Stimulated activated naive CD8-positive, alpha-beta T cell treated with anti-CD3 and anti-CD28 coated beads, Interleukin-15, amount 100 ng/mL, for 72 hours (primary cell): ENCODE measurements around the gene HBD.

ENCODE experiments used
- ATAC-seq: fragments of 150-1000 bp; cut with Tn5 transposase; 2 replicates; pipeline ENCODE4 v1.10.0; 2021; ENCODE audit warnings: mild to moderate bottlenecking, moderate library complexity
- DNase-seq, 2 donors: peaks; one replicate each; pipeline ENCODE4 v3.0.0; 2021 to 2022
- H3K27ac Mint-ChIP-seq, 2 donors: one replicate each; pipeline ENCODE4 v1.8.0; 2022; ENCODE audit warnings: mild to moderate bottlenecking in 2 of 2, mixed read lengths in 2 of 2, moderate library complexity in 2 of 2
- H3K27me3 Mint-ChIP-seq: one replicate; pipeline ENCODE4 v1.8.0; 2022; ENCODE audit warnings: mixed read lengths
- H3K4me1 Mint-ChIP-seq: one replicate; pipeline ENCODE4 v1.8.0; 2022; ENCODE audit warnings: mild to moderate bottlenecking, mixed read lengths
- H3K4me3 Mint-ChIP-seq, 2 donors: one replicate each; pipeline ENCODE4 v1.8.0; 2022; ENCODE audit warnings: mild to moderate bottlenecking in 2 of 2, mixed read lengths in 2 of 2, moderate library complexity in 1 of 2
- H3K9me3 Mint-ChIP-seq, 2 donors: one replicate each; pipeline ENCODE4 v1.8.0; 2022; ENCODE audit warnings: mixed read lengths in 2 of 2

The HBD gene

DNA sequence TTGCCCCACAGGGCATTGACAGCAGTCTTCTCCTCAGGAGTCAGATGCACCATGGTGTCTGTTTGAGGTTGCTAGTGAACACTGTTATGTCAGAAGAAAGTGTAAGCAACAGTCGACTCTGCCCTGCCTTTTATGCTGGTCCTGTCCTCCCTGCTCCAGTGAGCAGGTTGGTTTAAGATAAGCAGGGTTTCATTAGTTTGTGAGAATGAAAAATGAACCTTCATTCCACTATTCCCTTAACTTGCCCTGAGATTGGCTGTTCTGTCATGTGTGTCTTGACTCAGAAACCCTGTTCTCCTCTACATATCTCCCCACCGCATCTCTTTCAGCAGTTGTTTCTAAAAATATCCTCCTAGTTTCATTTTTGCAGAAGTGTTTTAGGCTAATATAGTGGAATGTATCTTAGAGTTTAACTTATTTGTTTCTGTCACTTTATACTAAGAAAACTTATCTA lies at the start of gene HBD:
Gene HBD (minus strand): TSS at position 103 of the 454 bp plus-strand sequence. CDS start 50 bp downstream, at position 53.
- ATAC-seq = no peak
- peak within 1 kb of the TSS in 1 of 2 donors; percentile 55 for H3K27ac Mint-ChIP-seq
- peaks cover 23% of the 10 kb centered on the region for H3K27me3 Mint-ChIP-seq
- no peaks in the 10 kb centered on the region for H3K4me1 Mint-ChIP-seq
- no peak within 1 kb of the TSS for H3K4me3 Mint-ChIP-seq
- H3K9me3 Mint-ChIP-seq = no peaks in the 10 kb centered on the region
- DNase-seq = no peak

DNA sequence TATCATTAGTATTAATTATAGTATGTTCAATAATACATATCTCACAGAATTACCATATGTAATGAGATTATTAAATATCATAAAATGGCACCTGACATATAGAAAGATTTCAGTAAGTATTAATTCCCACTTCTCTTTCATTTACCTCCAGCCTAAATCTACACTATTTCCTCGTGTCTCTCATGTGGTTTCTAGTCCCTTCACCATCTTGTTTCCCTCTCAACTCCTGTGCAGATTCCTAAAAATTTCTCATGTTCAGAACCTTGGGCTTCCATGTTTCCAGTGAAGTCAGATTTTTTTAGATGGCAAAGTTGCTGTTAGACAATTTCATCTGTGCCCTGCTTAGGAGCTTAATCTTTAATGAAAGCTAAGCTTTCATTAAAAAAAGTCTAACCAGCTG lies 49.6 kb upstream of the HBD start:
- ATAC-seq = no peak
- Mint-ChIP-seq H3K27me3 (no peaks in the 10 kb centered on the region), H3K27ac (no peak overlapping the region), H3K4me1 (peaks cover 6% of the 10 kb centered on the region), H3K4me3 (no peak overlapping the region), H3K9me3 (no peaks in the 10 kb centered on the region)
- DNase-seq = no peak

DNA sequence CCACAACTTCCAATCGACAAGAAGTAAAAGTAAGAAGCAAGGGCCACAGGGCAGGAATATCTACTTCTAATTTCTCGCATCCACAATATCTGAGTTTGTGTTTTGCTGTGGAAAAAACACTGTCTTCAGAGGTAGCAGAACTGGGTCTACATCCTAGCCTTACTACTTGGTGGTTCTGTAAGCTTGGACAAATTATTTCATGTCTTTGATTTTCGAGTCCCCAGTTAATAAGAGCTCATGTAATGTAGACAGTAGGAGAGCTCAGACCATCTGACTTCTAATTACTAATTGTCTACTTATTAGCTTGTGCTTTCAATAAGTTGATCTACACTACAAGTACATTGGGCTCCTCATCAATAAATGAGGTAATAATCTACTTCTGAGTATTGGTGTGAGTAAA lies 48.8 kb upstream of the HBD start:
- no peak for ATAC-seq
- no peak for DNase-seq
- peaks cover 6% of the 10 kb centered on the region for H3K4me1 Mint-ChIP-seq
- H3K27ac Mint-ChIP-seq = no peak overlapping the region
- H3K27me3 Mint-ChIP-seq = no peaks in the 10 kb centered on the region
- H3K4me3 Mint-ChIP-seq = no peak overlapping the region
- no peaks in the 10 kb centered on the region for H3K9me3 Mint-ChIP-seq

DNA sequence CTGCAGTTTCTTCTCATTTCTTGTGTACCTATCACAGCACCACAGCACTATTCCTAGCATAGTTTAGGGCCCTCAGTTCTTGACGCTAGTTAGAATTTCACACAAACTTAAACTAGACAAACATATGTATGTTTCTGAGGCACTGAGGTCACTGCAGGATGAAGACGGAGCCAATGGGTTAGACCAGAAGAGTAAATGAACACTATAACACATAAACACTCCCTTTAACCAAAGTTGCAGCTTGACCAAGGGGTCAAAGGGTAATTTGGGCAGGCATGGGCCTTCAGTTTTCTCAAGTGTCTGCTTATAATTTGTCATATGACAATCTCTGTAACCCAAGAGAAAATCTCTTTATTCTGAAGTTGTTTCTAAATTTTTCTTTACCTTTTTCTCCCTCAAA lies 48.3 kb upstream of the HBD start:
- Mint-ChIP-seq H3K4me1 (peaks cover 6% of the 10 kb centered on the region), H3K27me3 (no peaks in the 10 kb centered on the region)
- no peak for ATAC-seq

DNA sequence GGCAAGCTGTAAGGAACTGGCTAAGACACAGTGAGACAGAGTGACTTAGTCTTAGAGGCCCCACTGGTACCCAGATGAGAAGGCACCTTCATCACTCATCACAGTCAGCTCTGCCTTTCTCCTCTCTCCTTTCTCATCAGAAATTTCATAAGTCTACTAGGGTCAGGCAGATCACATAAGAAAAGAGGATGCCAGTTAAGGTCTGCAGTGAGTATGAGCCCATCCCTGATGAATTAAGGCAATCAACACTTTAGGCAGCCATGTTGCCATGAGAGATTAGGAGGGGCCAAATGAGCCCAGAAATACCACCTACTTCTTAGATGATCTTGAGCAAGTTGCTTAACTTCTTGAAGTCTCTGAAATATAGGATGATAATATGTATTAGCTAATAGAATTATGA lies 47.3 kb upstream of the HBD start:
- ATAC-seq = no peak

More for the DNA sequence above, 48.3 kb upstream of the HBD start:
- no peak for DNase-seq
- H3K4me3 Mint-ChIP-seq = no peak overlapping the region
- no peak overlapping the region for H3K27ac Mint-ChIP-seq
- H3K9me3 Mint-ChIP-seq = no peaks in the 10 kb centered on the region

DNA sequence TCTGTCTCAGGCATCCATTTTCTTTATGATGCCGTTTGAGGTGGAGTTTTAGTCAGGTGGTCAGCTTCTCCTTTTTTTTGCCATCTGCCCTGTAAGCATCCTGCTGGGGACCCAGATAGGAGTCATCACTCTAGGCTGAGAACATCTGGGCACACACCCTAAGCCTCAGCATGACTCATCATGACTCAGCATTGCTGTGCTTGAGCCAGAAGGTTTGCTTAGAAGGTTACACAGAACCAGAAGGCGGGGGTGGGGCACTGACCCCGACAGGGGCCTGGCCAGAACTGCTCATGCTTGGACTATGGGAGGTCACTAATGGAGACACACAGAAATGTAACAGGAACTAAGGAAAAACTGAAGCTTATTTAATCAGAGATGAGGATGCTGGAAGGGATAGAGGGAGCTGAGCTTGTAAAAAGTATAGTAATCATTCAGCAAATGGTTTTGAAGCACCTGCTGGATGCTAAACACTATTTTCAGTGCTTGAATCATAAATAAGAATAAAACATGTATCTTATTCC lies 46.4 kb upstream of the HBD start:
- no peak overlapping the region for H3K27ac Mint-ChIP-seq
- DNase-seq = no peak
- no peaks in the 10 kb centered on the region for H3K9me3 Mint-ChIP-seq
- H3K27me3 Mint-ChIP-seq = no peaks in the 10 kb centered on the region
- peaks cover 6% of the 10 kb centered on the region for H3K4me1 Mint-ChIP-seq
- peak; percentile 60 for ATAC-seq
- no peak overlapping the region for H3K4me3 Mint-ChIP-seq

More for the DNA sequence above, 47.3 kb upstream of the HBD start:
- no peak for DNase-seq
- Mint-ChIP-seq H3K4me1 (peaks cover 6% of the 10 kb centered on the region), H3K9me3 (no peaks in the 10 kb centered on the region), H3K27ac (no peak overlapping the region), H3K27me3 (no peaks in the 10 kb centered on the region), H3K4me3 (no peak overlapping the region)

DNA sequence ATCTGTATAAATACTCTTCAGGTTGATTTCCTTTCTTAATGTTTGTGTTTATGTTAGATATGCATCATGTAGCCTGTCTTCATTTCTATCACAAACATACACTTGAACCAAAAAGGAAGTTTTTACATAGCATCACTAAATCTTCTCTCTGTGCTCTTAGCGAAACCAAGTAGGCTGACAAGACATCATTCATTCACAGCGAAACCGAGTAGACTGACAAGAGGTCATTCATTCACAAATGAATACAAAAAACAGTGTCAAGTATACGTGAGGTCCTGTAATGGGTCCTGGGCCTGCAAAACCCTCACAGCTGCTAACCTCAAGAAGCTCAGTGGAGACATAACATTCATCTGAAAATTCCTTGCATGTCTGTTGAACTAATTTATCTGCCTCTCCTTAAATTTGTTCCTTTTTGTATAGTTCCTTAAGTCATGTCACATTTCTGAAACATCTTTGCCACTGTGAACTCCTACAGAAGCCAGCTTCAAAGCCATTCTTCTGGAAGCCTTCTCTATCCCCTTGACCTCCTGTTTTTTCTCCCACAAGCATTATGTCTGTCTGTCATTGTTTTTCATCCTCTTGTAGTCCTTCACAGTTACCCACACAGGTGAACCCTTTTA lies 45.3 kb upstream of the HBD start:
- H3K9me3 Mint-ChIP-seq = no peaks in the 10 kb centered on the region
- peaks cover 6% of the 10 kb centered on the region for H3K4me1 Mint-ChIP-seq
- no peak overlapping the region for H3K4me3 Mint-ChIP-seq
- no peak overlapping the region for H3K27ac Mint-ChIP-seq
- H3K27me3 Mint-ChIP-seq = no peaks in the 10 kb centered on the region
- ATAC-seq (no peak), DNase-seq (no peak)

DNA sequence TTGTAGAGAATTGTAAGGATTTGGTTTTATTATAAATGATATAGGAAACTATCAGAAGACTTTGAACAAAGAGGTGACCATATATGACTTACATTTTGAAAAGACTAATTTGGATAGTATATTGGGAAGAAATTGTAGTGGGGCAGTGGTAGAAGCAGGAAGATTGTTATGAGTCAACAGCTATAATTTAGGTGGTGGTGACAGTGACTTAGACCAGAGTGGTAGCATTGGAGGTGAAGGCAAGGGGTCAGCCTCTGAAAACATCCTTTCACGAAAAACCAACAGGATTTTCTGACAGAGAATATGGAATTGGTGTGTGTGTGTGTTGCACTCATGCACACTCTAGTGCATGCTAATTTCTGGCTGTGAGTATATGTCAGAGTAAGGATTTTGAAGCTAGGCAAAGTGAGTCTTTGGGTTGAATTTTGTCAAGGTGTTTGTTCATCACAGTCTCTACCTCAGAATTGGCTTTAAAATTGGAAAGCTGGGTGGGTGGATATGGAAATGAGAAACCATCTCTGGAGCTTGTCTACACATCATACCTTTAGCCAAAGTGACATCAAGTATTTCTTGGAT lies 43.6 kb upstream of the HBD start:
- Mint-ChIP-seq H3K9me3 (no peaks in the 10 kb centered on the region), H3K4me3 (no peak overlapping the region), H3K27me3 (no peaks in the 10 kb centered on the region), H3K27ac (peak overlapping the region in 1 of 2 donors; percentile 42), H3K4me1 (peaks cover 6% of the 10 kb centered on the region)
- DNase-seq (no peak), ATAC-seq (no peak)

DNA sequence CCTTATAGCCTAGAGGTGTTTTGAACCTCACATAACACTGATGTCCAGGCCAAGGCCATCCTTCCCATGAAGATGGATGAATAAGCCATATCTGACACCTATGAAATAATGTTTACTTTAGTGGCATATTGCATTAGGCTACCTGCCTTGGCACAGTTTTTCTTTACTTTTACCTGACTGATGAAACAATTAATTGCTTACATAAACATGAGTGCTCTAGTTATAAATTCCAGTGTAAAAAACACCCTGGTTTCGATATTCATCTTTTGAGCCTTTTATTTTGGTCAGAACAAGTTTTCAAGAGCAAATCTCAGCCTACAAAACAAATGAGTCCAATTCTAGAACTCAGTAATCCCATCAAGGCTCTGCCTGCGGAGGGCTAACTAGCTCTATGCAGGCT lies 42.4 kb upstream of the HBD start:
- Mint-ChIP-seq H3K4me3 (no peak overlapping the region), H3K27ac (no peak overlapping the region), H3K9me3 (no peaks in the 10 kb centered on the region), H3K4me1 (peaks cover 6% of the 10 kb centered on the region), H3K27me3 (no peaks in the 10 kb centered on the region)
- DNase-seq (no peak), ATAC-seq (no peak)

DNA sequence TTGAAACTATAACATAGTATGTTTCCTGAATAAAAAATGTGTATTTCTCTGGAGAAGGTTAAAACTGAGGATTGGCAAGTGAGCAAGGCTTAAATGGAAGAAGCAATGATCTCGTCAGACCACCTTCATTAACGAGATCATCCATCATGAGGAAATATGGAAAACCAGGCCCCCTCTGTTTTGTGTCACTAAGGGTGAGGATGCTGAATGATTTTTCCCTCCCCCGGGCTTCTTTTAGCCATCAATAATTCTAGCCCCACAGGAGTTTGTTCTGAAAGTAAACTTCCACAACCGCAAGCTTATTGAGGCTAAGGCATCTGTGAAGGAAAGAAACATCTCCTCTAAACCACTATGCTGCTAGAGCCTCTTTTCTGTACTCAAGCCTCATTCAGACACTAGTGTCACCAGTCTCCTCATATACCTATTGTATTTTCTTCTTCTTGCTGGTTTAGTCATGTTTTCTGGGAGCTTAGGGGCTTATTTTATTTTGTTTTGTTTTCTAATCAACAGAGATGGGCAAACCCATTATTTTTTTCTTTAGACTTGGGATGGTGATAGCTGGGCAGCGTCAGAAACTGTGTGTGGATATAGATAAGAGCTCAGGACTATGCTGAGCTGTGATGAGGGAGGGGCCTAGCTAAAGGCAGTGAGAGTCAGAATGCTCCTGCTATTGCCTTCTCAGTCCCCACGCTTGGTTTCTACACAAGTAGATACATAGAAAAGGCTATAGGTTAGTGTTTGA lies 41.3 kb upstream of the HBD start:
- Mint-ChIP-seq H3K4me1 (peaks cover 2% of the 10 kb centered on the region), H3K27ac (no peak overlapping the region), H3K4me3 (no peak overlapping the region), H3K9me3 (no peaks in the 10 kb centered on the region), H3K27me3 (no peaks in the 10 kb centered on the region)
- no peak for ATAC-seq
- no peak for DNase-seq

DNA sequence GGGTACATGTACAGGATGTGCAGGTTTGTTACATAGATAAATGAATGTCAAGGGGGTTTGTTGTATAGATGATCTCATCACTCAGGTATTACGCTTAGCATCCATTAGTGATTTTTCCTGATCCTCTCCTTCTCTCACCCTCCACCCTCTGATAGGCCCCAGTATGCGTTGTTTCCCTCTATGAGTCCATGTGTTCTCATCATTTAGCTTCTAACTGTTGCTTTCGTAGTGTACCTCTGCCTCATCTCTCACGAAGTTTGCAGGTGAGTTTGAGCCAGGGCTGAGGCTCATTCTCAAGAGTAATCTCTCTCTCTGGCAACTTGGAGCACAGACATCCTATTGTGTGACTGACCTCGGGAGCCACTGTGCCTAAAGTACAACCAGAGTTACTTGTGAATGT lies 40.1 kb upstream of the HBD start:
- H3K27me3 Mint-ChIP-seq = no peaks in the 10 kb centered on the region
- ATAC-seq (no peak), DNase-seq (no peak)
- H3K27ac Mint-ChIP-seq = no peak overlapping the region
- no peak overlapping the region for H3K4me3 Mint-ChIP-seq
- no peaks in the 10 kb centered on the region for H3K4me1 Mint-ChIP-seq
- no peaks in the 10 kb centered on the region for H3K9me3 Mint-ChIP-seq

DNA sequence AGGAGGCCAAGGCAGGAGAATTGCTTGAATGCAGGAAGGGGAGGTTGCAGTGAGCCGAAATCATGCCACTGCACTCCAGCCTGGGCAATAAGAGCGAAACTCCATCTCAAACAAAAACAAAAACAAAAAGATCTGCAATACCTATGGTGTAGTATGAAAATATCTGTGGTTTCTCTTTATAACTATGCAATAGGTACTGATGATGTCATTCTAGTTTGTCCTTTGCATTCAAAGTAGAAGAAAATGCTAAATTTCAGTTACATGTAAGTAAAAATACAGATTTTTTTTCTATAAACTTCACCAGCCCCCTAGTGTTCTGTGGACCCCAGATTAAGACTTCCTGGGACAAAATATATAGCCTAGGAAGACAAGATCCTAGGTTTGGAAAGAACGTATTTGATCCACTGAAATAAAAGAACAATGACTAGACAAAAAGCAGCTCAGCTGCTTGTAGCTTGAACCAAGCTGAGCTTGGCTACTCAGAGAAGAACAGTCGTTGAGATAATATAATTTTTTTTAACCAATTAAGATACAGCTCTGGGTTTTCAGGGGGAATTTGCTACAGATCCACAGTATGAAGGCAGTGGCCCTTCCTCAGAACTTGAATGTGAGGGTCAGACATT lies 38.2 kb upstream of the HBD start:
- H3K4me1 Mint-ChIP-seq = no peaks in the 10 kb centered on the region

DNA sequence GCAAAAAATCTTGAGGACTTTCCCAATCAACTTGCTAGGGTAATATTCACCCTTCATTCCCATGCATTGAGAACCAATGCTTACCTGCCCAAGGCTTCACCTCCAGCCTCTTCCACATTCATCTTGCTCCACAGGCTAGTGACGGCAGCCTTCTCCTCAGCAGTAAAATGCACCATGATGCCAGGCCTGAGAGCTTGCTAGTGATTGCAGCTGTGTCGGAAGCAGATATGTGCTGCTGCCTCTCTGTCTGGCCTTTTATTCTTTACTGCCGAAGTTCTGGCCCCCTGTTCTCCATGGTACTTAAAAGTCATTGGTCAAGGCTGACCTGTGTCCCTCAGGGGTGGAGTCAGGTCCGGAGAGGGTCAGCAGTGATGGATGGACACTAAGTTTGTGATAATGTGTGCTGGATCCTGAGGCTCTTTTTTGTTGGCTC lies 35.4 kb upstream of the HBD start, which contains the start of gene HBE1:
Gene HBE1 (minus strand): TSS at position 231 of the 433 bp plus-strand sequence. CDS start 55 bp downstream, at position 176.
- no peaks in the 10 kb centered on the region for H3K9me3 Mint-ChIP-seq
- DNase-seq = no peak
- no peaks in the 10 kb centered on the region for H3K27me3 Mint-ChIP-seq
- no peak within 1 kb of the TSS for H3K27ac Mint-ChIP-seq
- ATAC-seq = no peak
- no peak within 1 kb of the TSS for H3K4me3 Mint-ChIP-seq
- H3K4me1 Mint-ChIP-seq = no peaks in the 10 kb centered on the region

More for the DNA sequence above, 38.2 kb upstream of the HBD start:
- Mint-ChIP-seq H3K9me3 (no peaks in the 10 kb centered on the region), H3K27me3 (no peaks in the 10 kb centered on the region), H3K27ac (no peak overlapping the region), H3K4me3 (no peak overlapping the region)
- DNase-seq (no peak), ATAC-seq (no peak)

DNA sequence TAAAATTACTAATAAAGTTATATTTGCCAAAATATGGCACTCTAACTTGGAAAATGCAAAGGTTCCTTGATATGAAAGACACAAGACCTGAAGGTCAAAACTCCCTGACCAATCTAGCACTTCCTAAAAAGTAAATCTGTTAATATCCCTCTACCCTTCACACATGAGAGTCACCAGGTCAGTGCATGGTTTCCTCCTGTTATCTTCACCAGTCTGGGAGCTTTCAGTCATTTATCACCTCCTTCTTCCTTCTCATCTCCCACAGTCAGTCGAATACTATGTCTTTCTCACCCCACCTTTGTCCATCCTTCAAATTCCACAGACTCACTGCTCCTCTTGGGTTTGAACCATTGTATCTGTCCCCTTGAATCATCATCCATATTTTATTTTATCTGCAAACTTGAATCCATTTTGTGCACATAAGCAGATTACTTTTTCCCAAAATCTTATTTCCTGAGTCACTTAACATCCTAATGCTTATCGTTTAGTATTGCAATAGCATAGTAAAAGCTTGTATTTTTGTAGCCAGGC lies 32.8 kb upstream of the HBD start:
- H3K9me3 Mint-ChIP-seq = no peaks in the 10 kb centered on the region
- no peaks in the 10 kb centered on the region for H3K27me3 Mint-ChIP-seq
- H3K4me1 Mint-ChIP-seq = no peaks in the 10 kb centered on the region
- H3K4me3 Mint-ChIP-seq = no peak overlapping the region
- DNase-seq = no peak
- no peak overlapping the region for H3K27ac Mint-ChIP-seq
- no peak for ATAC-seq

DNA sequence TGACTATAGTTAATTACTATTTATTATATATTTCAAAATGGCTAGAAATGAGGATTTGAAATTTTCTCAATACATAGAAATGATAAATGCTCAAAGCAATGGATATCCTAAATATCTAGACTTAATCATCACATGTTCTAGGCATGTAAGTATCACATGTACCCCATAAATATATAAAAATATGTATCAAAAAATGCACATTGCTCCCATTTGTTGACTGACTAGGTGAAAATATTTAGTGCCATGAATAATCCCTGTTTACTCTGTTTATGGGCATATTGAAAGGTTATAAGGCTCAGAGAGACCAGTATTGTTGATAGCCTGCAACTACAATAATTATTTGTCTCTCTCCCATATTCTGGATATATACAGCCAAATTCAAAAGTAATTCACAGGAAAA lies 32.3 kb upstream of the HBD start:
- DNase-seq (no peak), ATAC-seq (no peak)
- Mint-ChIP-seq H3K27ac (no peak overlapping the region), H3K4me1 (no peaks in the 10 kb centered on the region), H3K27me3 (no peaks in the 10 kb centered on the region), H3K4me3 (no peak overlapping the region), H3K9me3 (no peaks in the 10 kb centered on the region)
